Cortex of kidney (tissue), 1 donor: ENCODE data around the gene ITPK1.

Experiments
- DNase-seq: peaks from one replicate; lab custom pipeline; 2025; lab: John Stamatoyannopoulos, UW

ITPK1 gene

DNA sequence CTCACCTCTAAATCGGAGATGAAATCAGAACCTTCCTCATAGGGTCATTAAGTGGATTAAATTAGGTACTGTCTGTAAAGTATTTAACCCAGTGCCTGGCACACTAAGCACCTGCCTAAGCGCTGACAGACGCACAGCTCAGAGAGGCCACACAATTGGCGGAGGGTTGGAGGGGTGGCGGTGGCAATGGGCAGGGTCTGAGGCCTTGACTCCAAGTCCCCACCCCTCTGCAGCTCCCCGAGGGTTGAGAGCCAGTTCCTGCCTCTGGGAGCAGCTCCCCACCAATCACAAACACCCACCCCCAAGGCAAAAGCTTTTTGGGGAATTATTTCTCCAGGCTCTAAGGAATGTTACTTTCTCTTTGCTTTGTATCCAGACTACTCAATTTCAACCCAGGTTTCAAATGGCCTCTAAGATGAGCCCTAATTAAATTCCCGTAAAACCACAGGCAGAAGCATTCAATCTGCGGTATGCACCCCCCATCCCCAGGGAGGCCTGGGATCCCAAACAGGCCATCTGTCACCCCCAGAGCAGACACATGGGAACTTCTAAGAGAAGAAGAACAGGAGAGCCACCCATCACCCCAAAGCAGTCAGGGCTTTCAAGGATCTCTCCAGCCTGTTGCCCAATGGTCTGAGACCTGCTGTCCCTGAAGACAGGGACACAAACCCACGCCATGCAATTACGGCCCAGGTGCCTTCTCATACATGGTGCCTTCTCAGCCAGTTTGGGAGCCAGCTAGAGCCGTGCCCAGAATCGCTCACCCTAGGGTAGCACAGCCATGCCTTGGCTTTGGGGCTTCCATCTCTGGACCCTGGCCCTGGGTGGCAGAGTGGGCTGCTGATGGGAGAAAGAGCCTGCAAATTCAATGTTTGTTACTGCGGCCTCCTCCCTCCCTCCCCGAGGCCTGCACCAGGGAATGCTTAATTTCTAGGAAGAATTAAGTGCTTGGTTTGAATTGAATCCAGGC, 126.7 kb downstream of the ITPK1 start:
- DNase-seq: no peak

DNA sequence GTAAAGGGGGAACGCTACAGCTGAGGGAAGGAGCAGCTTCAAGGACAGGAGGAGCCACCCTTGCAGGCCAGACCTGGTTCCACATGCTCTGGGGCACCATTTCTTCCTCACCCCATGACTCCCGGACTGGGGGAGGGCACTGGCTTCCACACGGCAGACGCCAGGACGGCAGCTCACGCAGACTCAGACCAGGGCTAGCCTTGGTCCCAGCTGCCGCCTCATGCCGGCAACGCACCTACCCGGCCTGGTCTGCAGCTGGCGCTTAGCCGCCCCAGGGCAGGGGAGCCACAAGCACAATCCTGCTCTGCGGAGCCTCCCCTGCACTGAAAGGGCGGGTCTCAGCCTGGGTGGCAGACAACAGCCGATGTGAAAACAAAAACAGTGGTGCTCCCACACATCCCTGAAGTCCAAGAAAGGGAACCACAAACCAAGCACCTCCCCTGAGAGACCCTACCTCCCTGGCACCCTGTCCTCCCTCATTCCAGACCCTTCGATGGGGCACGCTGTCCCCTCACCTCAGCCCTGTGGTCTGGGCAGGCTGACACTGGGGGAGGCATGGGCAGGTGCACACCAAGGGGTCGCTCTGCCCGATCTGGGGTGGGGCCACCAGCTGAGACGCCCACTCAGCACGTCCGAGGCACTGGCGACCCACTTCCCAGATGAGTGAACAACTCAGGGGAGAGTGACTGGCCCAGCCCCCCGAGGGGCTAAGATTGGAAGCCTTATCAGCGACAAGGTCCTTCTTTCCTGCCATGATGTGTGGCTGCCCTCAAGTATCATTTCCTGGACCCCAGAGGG, 127.8 kb downstream of the ITPK1 start:
- no peak for DNase-seq

DNA sequence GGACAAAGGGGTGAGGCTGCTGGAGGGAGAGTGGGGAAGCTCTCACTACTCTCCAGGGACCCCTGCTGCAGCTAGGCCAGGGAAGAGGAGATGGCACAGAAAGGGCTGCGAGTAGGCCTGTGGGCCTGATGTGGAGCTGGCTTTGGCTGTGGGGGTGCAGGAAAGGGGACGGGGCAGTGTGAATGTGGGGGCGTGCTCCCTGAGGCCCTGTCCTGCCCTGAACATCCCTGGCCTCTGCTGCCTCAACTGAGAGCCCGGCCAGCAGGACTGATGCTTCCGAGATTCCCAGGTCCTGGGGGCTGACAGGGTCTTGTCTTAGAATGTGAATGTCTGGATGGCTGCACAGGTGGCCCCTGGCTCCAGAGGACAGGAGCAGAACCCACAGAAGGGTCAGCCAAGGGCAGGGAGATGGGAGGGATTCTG, 128.6 kb downstream of the ITPK1 start:
- no peak for DNase-seq

DNA sequence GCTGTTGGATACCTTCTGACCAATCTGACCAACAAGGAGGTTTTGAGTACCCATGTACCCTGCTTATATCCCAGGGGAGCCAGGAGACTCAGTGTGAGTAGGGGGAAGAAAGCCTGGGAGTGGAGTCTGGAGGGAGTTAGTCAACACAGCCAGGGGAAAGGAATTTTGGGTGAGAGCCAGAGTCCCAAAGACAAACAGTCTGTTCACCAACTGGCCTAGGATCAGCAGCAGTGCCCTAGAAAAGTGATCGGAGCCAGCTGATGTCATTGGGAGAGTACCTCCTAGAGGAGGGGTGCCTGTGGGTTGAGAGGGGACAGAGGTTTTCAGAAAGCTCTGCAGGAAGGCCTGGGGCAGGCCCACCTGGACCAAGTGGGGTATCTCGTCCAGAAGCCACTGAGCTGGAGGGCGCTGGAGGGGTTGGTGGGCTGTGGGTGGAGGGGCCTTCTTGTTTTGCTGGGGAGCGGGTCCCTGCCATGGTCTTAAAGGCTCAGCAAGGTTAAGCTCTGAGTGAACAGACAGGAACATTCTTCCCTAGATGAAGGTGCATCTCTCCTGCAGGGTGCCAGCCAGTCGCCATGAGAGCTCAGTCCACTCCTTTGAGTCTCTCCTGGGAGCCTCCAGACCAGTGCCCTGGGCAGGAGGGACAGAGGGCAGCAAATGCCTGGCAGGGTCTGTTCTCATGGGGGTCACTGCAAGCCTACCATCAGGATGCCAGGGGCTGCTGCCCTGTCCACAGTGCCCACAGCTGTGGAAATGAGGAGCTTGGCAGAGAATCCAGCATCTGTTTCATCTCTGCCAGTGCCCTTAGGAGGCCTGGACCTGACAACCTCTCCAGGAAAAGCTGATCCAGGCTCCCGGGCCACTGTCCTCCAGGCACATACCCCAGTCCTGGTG, 129.2 kb downstream of the ITPK1 start:
- DNase-seq: no peak

DNA sequence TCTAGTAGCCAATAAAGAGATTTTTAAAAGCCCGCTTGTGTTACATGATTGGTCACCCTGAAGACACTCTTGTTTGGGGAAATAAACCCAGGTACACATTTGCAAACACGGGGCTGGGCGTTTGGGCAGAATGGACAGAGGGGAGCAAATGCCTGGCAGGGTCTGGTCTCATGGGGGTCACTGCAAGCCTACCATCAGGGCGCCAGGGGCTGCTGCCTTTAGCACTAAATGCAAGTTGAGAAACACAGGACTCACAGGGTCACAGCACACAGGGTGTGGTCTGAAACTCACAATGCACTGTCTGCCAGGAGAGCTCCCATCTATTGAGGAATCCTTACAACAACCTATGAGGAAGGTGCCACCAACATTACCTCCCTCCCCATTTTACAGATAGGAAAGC, 130.2 kb downstream of the ITPK1 start:
- DNase-seq: no peak

DNA sequence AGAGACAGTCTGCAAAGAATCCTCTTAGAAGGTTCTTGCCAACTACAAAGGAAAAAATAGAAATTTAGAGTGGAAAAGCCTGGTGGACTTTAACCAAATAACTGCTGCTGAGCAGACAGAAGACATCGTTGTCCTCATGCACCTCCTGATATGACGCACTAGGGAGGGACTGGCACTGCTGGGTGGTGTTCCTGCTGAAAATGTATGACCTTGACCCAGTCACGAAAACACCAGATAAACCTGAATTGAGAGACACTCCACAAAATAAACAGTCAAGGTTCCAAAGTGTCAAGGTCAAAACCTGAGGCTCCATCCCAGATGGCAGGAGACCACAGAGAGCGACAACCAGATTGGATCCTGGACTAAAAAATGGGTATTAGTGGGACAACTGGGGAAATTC, 130.8 kb downstream of the ITPK1 start:
- no peak for DNase-seq

DNA sequence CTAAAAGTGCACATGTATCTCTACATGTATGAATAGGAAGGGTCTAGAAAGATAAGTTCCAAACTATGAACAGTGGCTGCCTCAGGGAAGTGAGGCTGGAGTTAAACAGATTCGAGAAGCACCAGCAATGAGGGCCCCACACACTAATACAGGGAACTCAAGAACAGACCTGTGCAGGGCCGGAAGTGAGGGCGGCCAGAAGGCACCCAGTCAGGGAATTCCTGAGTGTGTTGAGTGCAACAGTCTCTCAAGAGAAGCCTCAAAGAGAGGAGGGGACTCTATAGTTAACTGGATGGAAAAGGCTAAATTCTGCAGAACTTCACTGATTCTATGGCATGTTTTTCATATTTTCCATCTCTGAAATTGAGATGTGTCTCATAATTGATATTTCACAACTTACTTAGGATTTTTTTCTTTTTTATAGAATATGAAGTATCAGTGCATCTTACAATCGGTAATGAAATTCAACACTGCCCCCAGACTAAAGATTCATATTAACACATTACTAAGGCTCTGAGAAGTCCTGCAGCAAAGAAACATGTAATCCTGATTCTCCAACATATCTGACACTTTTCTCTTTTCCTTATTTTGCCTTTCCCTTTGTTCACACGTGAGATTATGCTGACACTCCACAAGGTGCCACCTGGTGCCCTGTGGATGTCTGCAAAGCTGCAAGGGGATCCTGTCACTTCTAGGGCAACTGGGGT, 131.5 kb downstream of the ITPK1 start:
- DNase-seq: no peak

DNA sequence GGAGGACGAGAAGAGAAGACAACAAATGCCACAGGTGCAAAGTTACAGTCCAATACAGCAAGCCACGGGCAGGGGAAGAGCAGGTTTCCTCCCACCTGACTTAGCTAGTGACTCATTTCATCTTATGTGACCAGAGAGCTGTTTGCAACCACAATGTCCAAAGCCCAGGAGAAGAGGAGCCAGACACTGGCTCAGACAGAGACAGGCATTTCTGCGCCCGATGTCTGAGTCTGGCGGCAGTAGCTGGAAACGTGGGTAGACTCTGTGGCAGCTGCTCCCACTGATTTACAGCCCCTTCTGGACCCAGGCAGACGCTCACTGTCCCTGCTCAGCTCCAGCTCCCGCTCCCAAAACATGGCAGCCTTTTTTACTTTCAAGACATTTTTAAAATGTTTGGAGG, 132.8 kb downstream of the ITPK1 start:
- no peak for DNase-seq

DNA sequence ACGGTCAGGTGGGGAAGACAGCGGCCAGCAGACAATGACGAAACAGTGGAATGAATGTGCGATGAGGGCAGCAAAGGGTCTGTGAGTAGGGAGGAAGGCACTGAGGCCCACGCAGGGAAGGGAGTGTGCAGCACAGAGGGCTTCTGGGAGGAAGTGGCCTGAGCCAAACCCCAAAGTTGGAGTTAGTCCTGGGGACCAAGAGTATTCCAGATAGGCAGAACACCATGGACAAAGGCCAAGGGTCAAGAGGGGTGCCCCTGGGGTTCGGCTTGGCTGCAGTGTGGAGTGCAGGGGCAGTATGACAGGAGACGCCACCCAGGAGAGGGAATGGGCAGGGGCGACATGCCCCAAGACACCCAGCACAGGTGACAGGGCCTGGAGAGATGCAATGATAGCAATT, 134.0 kb downstream of the ITPK1 start:
- DNase-seq: no peak

DNA sequence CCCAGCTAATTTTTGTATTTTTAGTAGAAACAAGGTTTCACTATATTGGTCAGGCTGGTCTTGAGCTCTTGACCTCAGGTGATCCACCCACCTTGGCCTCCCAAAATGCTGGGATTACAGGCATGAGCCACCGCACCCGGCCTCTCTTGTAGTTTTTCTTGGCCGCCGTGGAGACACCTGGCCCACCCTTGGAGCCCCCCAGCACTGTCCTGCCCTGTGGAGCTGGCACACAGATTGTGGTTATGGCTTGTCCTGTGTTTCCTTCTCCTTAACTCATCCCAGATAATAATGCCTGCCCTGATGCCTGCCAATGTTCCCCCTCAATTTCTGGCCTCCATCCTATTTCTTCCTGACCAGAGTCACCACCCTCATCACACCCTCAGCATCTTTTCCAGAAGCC, 134.9 kb downstream of the ITPK1 start:
- no peak for DNase-seq

DNA sequence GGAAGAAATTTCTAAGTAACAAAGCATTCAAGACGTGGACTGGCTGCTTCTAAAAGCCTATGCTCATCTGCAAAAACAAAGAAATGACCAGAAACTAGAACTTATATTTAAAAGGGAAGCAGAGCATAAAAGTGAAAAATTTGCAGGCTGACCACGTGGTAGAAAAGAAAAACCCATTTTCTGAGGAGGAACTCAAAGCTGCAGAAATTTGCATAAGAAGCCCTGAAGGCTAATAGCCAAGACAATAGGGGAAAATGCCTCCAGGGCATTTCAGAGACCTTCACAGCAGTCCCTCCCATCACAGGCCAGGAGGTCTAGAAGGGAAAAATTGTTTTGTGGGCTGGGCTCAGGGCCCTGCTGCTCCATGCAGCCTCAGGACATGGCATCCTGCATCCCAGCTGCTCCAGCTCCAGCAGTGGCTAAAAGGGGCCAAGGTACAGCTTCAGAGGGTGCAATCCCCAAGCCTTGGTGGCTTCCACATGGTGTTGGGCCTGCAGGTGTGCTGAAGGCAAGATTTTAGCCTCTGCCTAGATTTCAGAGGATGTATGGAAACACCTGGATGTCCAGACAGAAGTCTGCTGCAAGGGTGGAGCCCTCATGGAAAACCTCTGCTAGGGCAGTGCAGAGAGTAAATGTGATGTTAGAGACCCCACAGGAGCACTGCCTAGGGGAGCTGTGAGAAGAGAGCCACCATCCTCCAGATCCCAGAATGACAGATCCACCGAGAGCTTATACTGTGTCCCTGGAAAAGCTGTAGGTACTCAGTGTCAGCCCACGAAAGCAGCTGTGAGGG, 137.3 kb downstream of the ITPK1 start:
- no peak for DNase-seq

DNA sequence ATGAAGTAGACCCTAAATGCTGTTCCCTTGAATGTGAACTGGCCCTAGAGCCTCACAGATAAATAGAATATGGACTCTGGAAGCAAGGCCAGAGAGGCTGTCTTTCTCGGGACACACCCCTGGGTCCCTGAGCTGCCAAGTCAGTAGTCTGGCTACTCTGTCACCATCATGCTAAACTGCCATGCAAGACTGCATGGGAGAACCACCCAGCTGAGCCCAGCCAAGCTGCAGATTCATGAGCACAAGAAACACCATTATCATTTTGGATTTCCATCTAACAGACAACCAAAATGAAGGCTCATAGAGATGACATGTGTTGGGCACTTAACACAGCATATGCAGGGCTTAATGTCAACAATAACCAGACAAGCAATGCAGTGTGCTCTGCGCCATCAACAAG, 139.5 kb downstream of the ITPK1 start:
- no peak for DNase-seq

DNA sequence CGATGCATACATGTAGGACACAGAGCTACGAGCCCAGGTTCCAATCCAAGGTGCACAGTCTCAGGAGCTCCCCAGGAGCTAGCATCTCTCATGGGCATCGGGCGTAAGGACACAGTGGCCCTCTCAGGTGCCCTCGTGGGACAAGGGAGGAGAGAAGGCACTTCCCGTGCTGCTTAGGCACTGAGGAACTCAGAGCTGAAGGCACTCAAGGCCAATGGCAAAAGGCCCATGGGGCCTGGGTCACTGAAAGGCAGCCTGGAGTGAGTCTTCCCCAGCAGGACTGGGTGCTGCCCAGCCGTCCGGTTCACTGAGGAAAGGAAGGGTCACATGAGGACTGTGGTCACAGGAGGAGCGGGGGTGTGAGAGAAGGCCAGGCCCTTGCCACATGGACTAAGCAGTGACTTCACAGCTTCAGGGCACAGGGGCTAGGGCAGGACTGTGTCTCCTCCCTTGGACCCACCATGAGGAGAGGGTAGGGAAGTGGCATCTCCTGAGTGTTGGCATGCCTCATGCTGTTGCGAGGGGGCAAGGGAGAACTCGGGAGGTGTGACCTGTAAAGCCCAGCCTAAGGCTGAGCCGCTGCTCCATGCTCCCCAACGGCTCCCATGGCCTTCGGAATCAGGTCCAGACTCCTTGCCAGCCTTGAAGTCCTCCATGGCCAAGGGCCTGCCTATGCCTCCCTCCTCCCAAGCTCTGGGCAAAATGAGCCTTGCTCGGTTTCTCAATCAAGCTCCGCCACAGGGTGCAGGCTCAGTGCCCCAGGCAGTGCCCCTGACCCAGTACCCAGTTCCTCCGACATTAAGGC, 141.0 kb downstream of the ITPK1 start:
- DNase-seq: no peak

DNA sequence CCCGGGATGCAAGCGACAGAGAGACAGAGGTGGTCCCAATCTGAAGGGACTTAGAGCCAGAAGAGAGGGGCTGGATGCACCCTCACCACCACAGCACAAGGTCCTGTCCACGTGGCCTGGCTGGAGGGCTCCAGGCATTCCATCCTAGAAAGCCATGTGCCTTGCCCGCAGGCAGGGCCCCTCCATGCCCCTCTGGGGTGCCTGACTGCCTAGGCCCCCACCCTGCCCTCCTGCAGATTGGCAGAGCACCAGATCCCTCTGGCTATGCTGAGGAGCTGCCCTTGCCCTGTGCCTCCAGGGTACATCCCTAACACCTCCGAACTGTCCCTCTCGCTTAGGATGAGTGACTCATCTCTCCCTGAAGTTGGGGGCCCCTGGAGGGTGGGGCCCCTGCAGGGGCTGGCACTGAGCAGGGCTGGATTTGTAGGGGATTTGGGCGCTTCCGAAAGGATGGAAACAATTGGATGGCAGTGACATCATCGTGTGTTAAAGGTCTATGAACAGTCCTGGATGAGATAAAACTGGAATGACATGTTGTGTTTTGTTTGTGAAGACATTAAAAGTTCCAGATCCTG, 141.8 kb downstream of the ITPK1 start:
- no peak for DNase-seq

DNA sequence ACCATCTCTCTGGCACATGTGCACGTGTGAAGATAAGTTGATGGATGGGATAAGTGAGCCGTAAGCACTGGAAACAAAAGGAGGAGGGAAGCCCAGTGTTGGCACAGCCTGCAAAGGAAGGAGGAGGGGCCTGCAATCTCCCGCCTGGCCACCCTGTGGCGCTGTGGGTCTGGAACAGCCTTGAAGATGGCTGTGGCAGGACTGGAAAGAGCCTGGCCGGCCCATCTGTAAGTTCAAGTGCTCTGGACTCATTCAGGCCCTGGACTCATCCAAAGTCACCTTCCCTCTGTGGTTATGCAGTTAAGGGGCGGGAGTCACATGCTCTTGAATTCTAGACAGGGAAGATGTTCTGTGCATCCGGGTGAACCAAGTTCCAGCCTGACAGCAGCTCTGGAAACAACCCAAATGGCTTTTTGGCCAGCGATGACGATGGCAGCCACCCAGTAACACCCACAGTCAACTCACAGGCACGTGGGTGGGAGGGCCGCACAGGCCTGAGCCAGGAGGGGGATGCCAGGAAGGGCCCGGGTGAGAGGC, 142.4 kb downstream of the ITPK1 start:
- DNase-seq: no peak

DNA sequence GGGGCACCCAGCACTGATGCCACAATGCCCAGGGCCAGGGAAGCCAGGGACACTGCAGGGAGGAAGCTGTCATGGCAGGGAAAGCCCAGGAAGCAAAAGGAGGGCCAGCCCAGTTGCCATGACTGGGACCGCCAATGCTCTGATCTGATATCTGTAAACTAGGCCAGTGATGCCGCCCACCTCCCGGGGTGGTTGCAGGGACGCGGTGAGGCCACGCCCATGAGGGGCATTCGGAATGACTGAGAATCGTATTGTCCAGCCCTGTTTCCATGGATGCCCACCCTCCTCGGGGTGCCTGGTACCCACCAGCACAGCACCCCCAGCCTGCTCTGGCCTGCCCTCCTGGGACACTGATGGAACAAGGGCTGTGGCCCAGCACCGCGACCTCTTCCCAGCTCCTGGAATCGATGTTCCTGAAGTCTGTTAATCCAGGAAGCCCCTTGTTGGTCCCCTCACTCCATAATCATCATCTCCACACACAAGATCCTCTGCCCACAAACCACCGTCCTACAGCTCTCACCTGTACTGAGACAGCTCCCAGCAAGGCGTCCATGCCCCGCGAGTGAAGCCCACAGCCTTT, 144.0 kb downstream of the ITPK1 start:
- DNase-seq: no peak

DNA sequence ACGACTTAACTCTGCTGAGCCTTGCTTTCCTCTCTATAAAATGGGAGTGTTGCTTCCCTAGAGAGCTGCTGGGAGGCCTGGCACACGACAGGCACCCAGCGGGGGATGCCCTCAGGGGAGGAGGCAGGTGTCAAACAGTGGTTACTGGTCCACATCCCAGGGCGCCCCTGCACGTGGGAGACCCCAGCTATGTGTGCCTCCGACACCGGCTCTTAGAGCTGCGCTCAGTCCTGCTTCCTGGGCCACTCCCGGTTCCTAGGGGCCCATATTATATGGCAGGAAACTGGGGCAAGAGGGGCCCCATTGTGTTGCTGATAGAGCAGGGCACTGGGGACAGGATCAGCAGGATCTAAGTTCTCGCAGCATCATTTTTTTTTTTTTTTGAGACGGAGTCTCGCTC, 145.5 kb downstream of the ITPK1 start:
- no peak for DNase-seq

DNA sequence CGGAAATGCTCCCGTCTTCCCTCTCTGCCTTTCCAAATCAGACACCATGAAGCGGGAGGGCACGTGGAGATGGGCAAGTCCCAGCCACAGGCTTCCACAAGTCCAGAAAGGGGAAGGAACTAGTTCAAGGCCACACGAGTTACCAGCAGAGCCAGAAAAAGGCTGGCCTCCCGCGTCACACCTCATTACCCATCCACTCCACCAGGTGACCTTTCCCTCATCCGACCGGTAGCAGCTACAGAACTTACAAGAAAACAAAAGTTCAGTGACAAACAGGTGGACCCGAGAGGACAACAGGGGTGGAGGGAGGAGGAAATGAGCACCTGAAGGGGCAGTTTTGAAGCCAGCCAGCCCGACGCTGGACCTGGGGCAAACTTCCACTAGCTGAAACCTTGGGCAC, 145.9 kb downstream of the ITPK1 start:
- no peak for DNase-seq

DNA sequence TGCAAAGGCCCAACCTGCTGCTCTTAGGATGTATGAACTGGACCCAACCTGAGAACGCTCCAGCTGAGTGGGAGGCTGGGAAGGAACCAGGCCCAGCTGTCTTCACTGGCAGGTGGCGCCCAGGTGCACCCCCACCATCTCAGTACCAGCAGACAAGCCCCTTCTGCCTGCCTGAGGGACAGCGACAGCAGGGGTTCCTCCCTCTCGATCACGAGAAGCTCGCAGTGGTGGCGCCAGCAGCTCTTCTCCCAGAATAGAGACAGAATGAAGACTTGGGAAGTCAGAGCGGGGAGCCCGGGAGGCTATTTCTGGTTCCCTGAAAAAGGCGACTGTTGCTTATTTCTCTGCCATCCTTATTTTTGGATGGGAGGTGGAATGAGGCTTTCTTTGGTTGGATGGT, 146.3 kb downstream of the ITPK1 start:
- no peak for DNase-seq
